HK-2 (cell line): Measurements from ENCODE around the gene GSTA2.
A peak's percentile ranks its signal among the peaks of the same experiment; 100 is the strongest.
"Not testable (repeated sequence)": the region's sequence is repeated elsewhere in the genome, so short reads cannot be mapped to it uniquely, and the experiment has no call there.

Experiments used
- DNase-seq: peaks from one replicate; pipeline ENCODE4 v3.0.0-alpha.2; 2018; ENCODE audit not compliant: unreplicated experiment

The GSTA2 gene

GRCh38 chr6:52763322-52763916, at the start of gene GSTA2:
Gene GSTA2 (minus strand): TSS chr6:52763475. CDS start chr6:52757947, 5,528 bp downstream.
- not testable (repeated sequence) for DNase-seq

- not testable (repeated sequence) for DNase-seq
These were observed 46.5 kb upstream of the GSTA2 start for GRCh38 chr6:52809777-52810176.

GRCh38 chr6:52808660-52809059, 45.4 kb upstream of the GSTA2 start:
- no peak for DNase-seq

GRCh38 chr6:52803668-52804255, 40.5 kb upstream of the GSTA2 start, which contains the start of gene GSTA1:
Gene GSTA1 (minus strand): TSS chr6:52803816. CDS start chr6:52799267, 4,549 bp downstream.
- not testable (repeated sequence) for DNase-seq

- DNase-seq = no peak
These were observed 39.5 kb upstream of the GSTA2 start for GRCh38 chr6:52802806-52803205.

GRCh38 chr6:52801188-52801841, 38.0 kb upstream of the GSTA2 start:
- no peak for DNase-seq

- DNase-seq = not testable (repeated sequence)
These were observed 36.0 kb upstream of the GSTA2 start for GRCh38 chr6:52799272-52799671.

- not testable (repeated sequence) for DNase-seq
These were observed 31.1 kb upstream of the GSTA2 start for GRCh38 chr6:52794366-52794765.

- no peak for DNase-seq
These were observed 27.6 kb upstream of the GSTA2 start for GRCh38 chr6:52790861-52791260.

- DNase-seq = peak; percentile 4
These were observed 26.4 kb upstream of the GSTA2 start for GRCh38 chr6:52789658-52790057.

- no peak for DNase-seq
These were observed 25.2 kb upstream of the GSTA2 start for GRCh38 chr6:52788478-52788877.

GRCh38 chr6:52787917-52788316, 24.6 kb upstream of the GSTA2 start:
- DNase-seq = no peak

GRCh38 chr6:52786249-52786956, 23.1 kb upstream of the GSTA2 start:
- no peak for DNase-seq

- not testable (repeated sequence) for DNase-seq
These were observed 19.5 kb upstream of the GSTA2 start for GRCh38 chr6:52782696-52783274.

- DNase-seq = not testable (repeated sequence)
These were observed 18.9 kb upstream of the GSTA2 start for GRCh38 chr6:52782209-52782608.

GRCh38 chr6:52779237-52779636, 16.0 kb upstream of the GSTA2 start:
- no peak for DNase-seq

GRCh38 chr6:52776711-52777351, 13.6 kb upstream of the GSTA2 start:
- not testable (repeated sequence) for DNase-seq

- DNase-seq = not testable (repeated sequence)
These were observed 6.1 kb upstream of the GSTA2 start for GRCh38 chr6:52769399-52769798.

GRCh38 chr6:52767658-52768057, 4.4 kb upstream of the GSTA2 start:
- not testable (repeated sequence) for DNase-seq

GRCh38 chr6:52761673-52762491, 1.4 kb downstream of the GSTA2 start:
- DNase-seq = not testable (repeated sequence)
